Measurements from ENCODE around the gene SLC13A5.
A peak's percentile ranks its signal among the peaks of the same experiment; 100 is the strongest.

The SLC13A5 gene

DNA sequence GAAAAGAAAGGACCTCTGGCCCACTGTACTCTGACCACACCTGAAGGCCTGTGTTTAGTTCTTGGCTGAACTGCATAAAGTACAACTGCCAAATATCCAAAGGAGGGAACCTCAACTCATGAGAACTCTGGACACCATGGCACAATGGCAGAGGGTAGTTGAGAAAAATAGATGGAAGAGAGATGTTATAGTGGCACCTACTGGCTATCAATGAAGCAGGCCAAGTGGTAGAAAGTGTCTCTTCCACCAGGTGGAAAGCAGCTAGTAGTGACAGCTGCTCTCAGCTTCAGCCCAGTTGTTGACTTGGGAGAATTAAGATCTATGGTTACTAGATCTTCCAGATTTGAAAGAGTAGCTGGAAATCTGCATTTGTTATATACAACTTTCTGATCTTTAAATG lies 65.0 kb downstream of the SLC13A5 start:
- no peak overlapping the region for H2AFZ ChIP-seq (ENCODE audit: low read length)
- H3K79me2 ChIP-seq (ENCODE audit: insufficient read depth, low read length): peaks cover 34% of the 10 kb centered on the region
- H3K4me1 ChIP-seq (ENCODE audit: insufficient read depth, low read length, poor library complexity, severe bottlenecking): peaks cover 19% of the 10 kb centered on the region
- TF ChIP-seq EZH2phosphoT487 (IDR thresholded peaks at IDR 0.05; ENCODE audit: borderline replicate concordance): no peak
- peak; percentile 68 for TF ChIP-seq CTCF (conservative IDR thresholded peaks at IDR 0.05; ENCODE audit: low read length)
- peaks cover 39% of the 10 kb centered on the region for H4K20me1 ChIP-seq (ENCODE audit: insufficient read depth, low read length, poor library complexity, severe bottlenecking)
- H3F3A ChIP-seq (ENCODE audit: low read depth): peaks cover 4% of the 10 kb centered on the region
- peak overlapping the region; percentile 15 for H3K4me3 ChIP-seq (ENCODE audit: low read length, poor library complexity, severe bottlenecking)
- H3K4me2 ChIP-seq (ENCODE audit: low read depth, low read length, poor library complexity, severe bottlenecking): peak overlapping the region; percentile 60
- no peaks in the 10 kb centered on the region for H3K27me3 ChIP-seq (ENCODE audit: insufficient read depth, low read length, poor library complexity, severe bottlenecking)
- H3K9me3 ChIP-seq (ENCODE audit: insufficient read depth, low read depth, low read length): no peaks in the 10 kb centered on the region
- H3K9ac ChIP-seq (ENCODE audit: low read depth, low read length, poor library complexity, severe bottlenecking): no peak overlapping the region
- H3K36me3 ChIP-seq (ENCODE audit: insufficient read depth, low read length): peaks cover 16% of the 10 kb centered on the region; the same call in 1 of the 2 replicates
- no peaks in the 10 kb centered on the region for H3K9me2 ChIP-seq (replicated peaks; ENCODE audit: low read depth, low read length)

GRCh38 chr17:6643451-6644125 lies 69.6 kb downstream of the SLC13A5 start:
- Histone ChIP-seq H3K79me2 (ENCODE audit: insufficient read depth, low read length) (peaks cover 54% of the 10 kb centered on the region), H3K9me2 (replicated peaks; ENCODE audit: low read depth, low read length) (no peaks in the 10 kb centered on the region), H3F3A (ENCODE audit: low read depth) (no peaks in the 10 kb centered on the region), H4K20me1 (ENCODE audit: insufficient read depth, low read length, poor library complexity, severe bottlenecking) (peaks cover 34% of the 10 kb centered on the region), H3K36me3 (ENCODE audit: insufficient read depth, low read length) (peaks cover 16% of the 10 kb centered on the region; the same call in 1 of the 2 replicates), H3K4me2 (ENCODE audit: low read depth, low read length, poor library complexity, severe bottlenecking) (no peak overlapping the region), H3K9me3 (ENCODE audit: insufficient read depth, low read depth, low read length) (no peaks in the 10 kb centered on the region), H3K4me3 (ENCODE audit: low read length, poor library complexity, severe bottlenecking) (no peak overlapping the region), H2AFZ (ENCODE audit: low read length) (no peak overlapping the region), H3K9ac (ENCODE audit: low read depth, low read length, poor library complexity, severe bottlenecking) (peak overlapping the region; percentile 24), H3K27me3 (ENCODE audit: insufficient read depth, low read length, poor library complexity, severe bottlenecking) (no peaks in the 10 kb centered on the region), H3K4me1 (ENCODE audit: insufficient read depth, low read length, poor library complexity, severe bottlenecking) (peaks cover 31% of the 10 kb centered on the region)
- TF ChIP-seq EZH2phosphoT487 (IDR thresholded peaks at IDR 0.05; ENCODE audit: borderline replicate concordance) (no peak), CTCF (conservative IDR thresholded peaks at IDR 0.05; ENCODE audit: low read length) (no peak)

DNA sequence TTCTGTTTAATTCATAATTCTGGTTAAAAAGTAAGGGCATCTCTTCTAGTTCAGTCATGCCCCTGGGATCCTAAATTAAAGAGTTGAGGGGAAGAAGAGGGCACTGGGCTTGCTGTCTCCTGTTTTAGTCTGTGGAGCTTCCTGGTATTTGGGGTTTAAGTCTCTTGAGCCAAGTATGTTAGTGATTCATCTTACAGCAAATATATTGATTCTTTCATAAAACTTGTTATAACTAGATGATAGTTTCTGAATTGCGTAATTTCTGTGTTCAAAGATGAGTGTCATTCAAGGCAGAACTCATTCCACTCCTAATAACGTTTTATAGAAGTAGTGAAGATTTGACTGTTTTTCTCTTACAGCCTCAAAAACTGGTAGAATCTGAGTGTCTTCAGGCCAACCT lies 70.6 kb downstream of the SLC13A5 start:
- peaks cover 50% of the 10 kb centered on the region for H3K79me2 ChIP-seq (ENCODE audit: insufficient read depth, low read length)
- H3K9me3 ChIP-seq (ENCODE audit: insufficient read depth, low read depth, low read length): no peaks in the 10 kb centered on the region
- no peaks in the 10 kb centered on the region for H3F3A ChIP-seq (ENCODE audit: low read depth)
- H3K36me3 ChIP-seq (ENCODE audit: insufficient read depth, low read length): peaks cover 16% of the 10 kb centered on the region; the same call in 1 of the 2 replicates
- peak overlapping the region; percentile 88 for H3K4me3 ChIP-seq (ENCODE audit: low read length, poor library complexity, severe bottlenecking)
- no peak for TF ChIP-seq CTCF (conservative IDR thresholded peaks at IDR 0.05; ENCODE audit: low read length)
- no peak for TF ChIP-seq EZH2phosphoT487 (IDR thresholded peaks at IDR 0.05; ENCODE audit: borderline replicate concordance)
- peak overlapping the region; percentile 87 for H3K4me2 ChIP-seq (ENCODE audit: low read depth, low read length, poor library complexity, severe bottlenecking)
- peaks cover 26% of the 10 kb centered on the region for H3K4me1 ChIP-seq (ENCODE audit: insufficient read depth, low read length, poor library complexity, severe bottlenecking)
- H3K9me2 ChIP-seq (replicated peaks; ENCODE audit: low read depth, low read length): no peaks in the 10 kb centered on the region
- H3K27me3 ChIP-seq (ENCODE audit: insufficient read depth, low read length, poor library complexity, severe bottlenecking): no peaks in the 10 kb centered on the region
- H2AFZ ChIP-seq (ENCODE audit: low read length): no peak overlapping the region
- H3K9ac ChIP-seq (ENCODE audit: low read depth, low read length, poor library complexity, severe bottlenecking): peak overlapping the region; percentile 24
- H4K20me1 ChIP-seq (ENCODE audit: insufficient read depth, low read length, poor library complexity, severe bottlenecking): peaks cover 25% of the 10 kb centered on the region
